Osteocyte (in vitro differentiated cells): ENCODE results near the gene PLXNA1. TPM values are rescaled to one million over a fixed set of nuclear protein-coding genes. Genes with fewer than 3 reads are reported as not detected.

ENCODE experiments used
- DNase-seq: peaks from one replicate; pipeline ENCODE4 v3.0.0; 2021; ENCODE audit warnings: mixed read lengths; ENCODE audit not compliant: unreplicated experiment; ENCODE audit errors: extremely low spot score
- H3K27ac Mint-ChIP-seq: one replicate; pipeline ENCODE4 v1.8.0; 2021; ENCODE audit warnings: mild to moderate bottlenecking, mixed read lengths; ENCODE audit not compliant: unreplicated experiment
- H3K27me3 Mint-ChIP-seq: one replicate; pipeline ENCODE4 v1.8.0; 2021; ENCODE audit warnings: mixed read lengths; ENCODE audit not compliant: unreplicated experiment
- H3K36me3 Mint-ChIP-seq: one replicate; pipeline ENCODE4 v1.8.0; 2021; ENCODE audit warnings: mixed read lengths; ENCODE audit not compliant: unreplicated experiment
- H3K4me1 Mint-ChIP-seq: one replicate; pipeline ENCODE4 v1.8.0; 2021; ENCODE audit warnings: mixed read lengths; ENCODE audit not compliant: unreplicated experiment
- H3K4me3 Mint-ChIP-seq: one replicate; pipeline ENCODE4 v1.8.0; 2021; ENCODE audit warnings: mild to moderate bottlenecking, moderate library complexity, mixed read lengths; ENCODE audit not compliant: unreplicated experiment
- H3K9me3 Mint-ChIP-seq: one replicate; pipeline ENCODE4 v1.8.0; 2021; ENCODE audit warnings: mixed read lengths; ENCODE audit not compliant: unreplicated experiment
- CTCF ChIP-seq: fragments of 200-600 bp; sonication (generic); IDR thresholded peaks from 2 replicates; pipeline ENCODE4 v1.5.0; 2021; ENCODE audit warnings: antibody characterized with exemption, mild to moderate bottlenecking, moderate library complexity
- total RNA-seq: library from RNA; stranded (reverse); gene quantifications from 2 replicates; pipeline ENCODE4 v1.2.1, GENCODE V29; 2021

PLXNA1 gene
- total RNA-seq, 1 donor from 2014 or later, result 60.5 TPM

GRCh38 chr3:126968391-126969390 is 14.2 kb upstream of the PLXNA1 start:
- H3K9me3 Mint-ChIP-seq, result peaks cover 3% of the 10 kb centered on the region
- peaks cover 17% of the 10 kb centered on the region for H3K4me1 Mint-ChIP-seq
- no peaks in the 10 kb centered on the region for H3K27me3 Mint-ChIP-seq
- H3K36me3 Mint-ChIP-seq, result no peaks in the 10 kb centered on the region
- H3K27ac Mint-ChIP-seq, result peak overlapping the region; percentile 21
- no peak overlapping the region for H3K4me3 Mint-ChIP-seq
- no peak for TF ChIP-seq CTCF
- DNase-seq, result no peak

GRCh38 chr3:126969586-126969985 is 13.3 kb upstream of the PLXNA1 start:
- no peak for DNase-seq
- H3K4me3 Mint-ChIP-seq, result no peak overlapping the region
- peaks cover 2% of the 10 kb centered on the region for H3K36me3 Mint-ChIP-seq
- TF ChIP-seq CTCF, result no peak
- H3K27me3 Mint-ChIP-seq, result no peaks in the 10 kb centered on the region
- H3K9me3 Mint-ChIP-seq, result peaks cover 5% of the 10 kb centered on the region
- peak overlapping the region; percentile 46 for H3K27ac Mint-ChIP-seq
- H3K4me1 Mint-ChIP-seq, result peaks cover 17% of the 10 kb centered on the region

GRCh38 chr3:126970101-126970500 is 12.8 kb upstream of the PLXNA1 start:
- Mint-ChIP-seq H3K36me3 (peaks cover 3% of the 10 kb centered on the region), H3K27ac (peak overlapping the region; percentile 46), H3K4me1 (peaks cover 17% of the 10 kb centered on the region), H3K4me3 (no peak overlapping the region), H3K9me3 (peaks cover 10% of the 10 kb centered on the region), H3K27me3 (no peaks in the 10 kb centered on the region)
- DNase-seq, result no peak
- no peak for TF ChIP-seq CTCF

- H3K27ac Mint-ChIP-seq, result no peak overlapping the region
- no peak for DNase-seq
- peaks cover 3% of the 10 kb centered on the region for H3K36me3 Mint-ChIP-seq
- no peaks in the 10 kb centered on the region for H3K27me3 Mint-ChIP-seq
- no peak for TF ChIP-seq CTCF
- peaks cover 13% of the 10 kb centered on the region for H3K9me3 Mint-ChIP-seq
- H3K4me1 Mint-ChIP-seq, result peaks cover 17% of the 10 kb centered on the region
- no peak overlapping the region for H3K4me3 Mint-ChIP-seq
Measured at GRCh38 chr3:126970921-126971320, 12.0 kb upstream of the PLXNA1 start.

GRCh38 chr3:126971891-126972351 is 11.0 kb upstream of the PLXNA1 start:
- Mint-ChIP-seq H3K9me3 (peaks cover 13% of the 10 kb centered on the region), H3K27ac (no peak overlapping the region), H3K27me3 (no peaks in the 10 kb centered on the region), H3K4me3 (no peak overlapping the region), H3K36me3 (peaks cover 3% of the 10 kb centered on the region), H3K4me1 (peaks cover 17% of the 10 kb centered on the region)
- no peak for DNase-seq
- TF ChIP-seq CTCF, result no peak
